Heart left ventricle (tissue), 16 donors: ENCODE measurements around the gene RPS14. TPM values are rescaled to one million over a fixed set of nuclear protein-coding genes. Genes with fewer than 3 reads are reported as not detected.

Experiments used
- ATAC-seq, 4 donors: fragments of 200-7000 bp; cut with Tn5 transposase; one replicate each; pipeline ENCODE4 v1.9.1; 2020 to 2022; ENCODE audit warnings: moderate library complexity in 4 of 4, mild to moderate bottlenecking in 3 of 4, moderate number of reproducible peaks in 1 of 4
- DNase-seq, 5 donors: peaks; one replicate each; pipeline ENCODE4 v3.0.0-alpha.2; 2020
- H3K27ac ChIP-seq, 12 donors: fragments of 200-600 bp; sonication (generic) in 4 of 12; one replicate each; pipeline versions ENCODE4 v1.5.0 to v1.8.0; 2016 to 2022; ENCODE audit warnings: mild to moderate bottlenecking in 2 of 12
- H3K27me3 ChIP-seq, 9 donors: fragments of 200-600 bp; sonication (generic) in 2 of 9; one replicate each; pipeline versions ENCODE4 v1.5.1 to v1.8.0; 2016 to 2022; ENCODE audit warnings: mild to moderate bottlenecking in 3 of 9
- H3K36me3 ChIP-seq, 9 donors: fragments of 200-600 bp; sonication (generic) in 2 of 9; one replicate each; pipeline versions ENCODE4 v1.5.0 to v1.8.0; 2018 to 2022; ENCODE audit warnings: mild to moderate bottlenecking in 2 of 9
- H3K4me1 ChIP-seq, 12 donors: fragments of 200-600 bp; sonication (generic) in 4 of 12; one replicate each; pipeline versions ENCODE4 v1.5.0 to v1.8.0; 2016 to 2022; ENCODE audit warnings: mild to moderate bottlenecking in 3 of 12
- H3K4me3 ChIP-seq, 12 donors: fragments of 200-600 bp; sonication (generic) in 4 of 12; one replicate each; pipeline versions ENCODE4 v1.5.0 to v1.8.0; 2017 to 2022; ENCODE audit warnings: mild to moderate bottlenecking in 9 of 12, moderate library complexity in 4 of 12
- H3K9me3 ChIP-seq, 12 donors: fragments of 200-600 bp; sonication (generic) in 4 of 12; one replicate each; pipeline versions ENCODE4 v1.5.0 to v1.8.0; 2016 to 2022; ENCODE audit warnings: mild to moderate bottlenecking in 1 of 12
- POLR2A ChIP-seq, 2 donors: fragments of 450-650 bp; IDR thresholded peaks; one replicate each; pipeline ENCODE4 v1.6.1; 2017; ENCODE audit warnings: antibody characterized with exemption in 2 of 2, mild to moderate bottlenecking in 2 of 2, moderate library complexity in 2 of 2
- WGBS, 4 donors: extraction: QIAGEN DNeasy Blood & Tissue Kit in 2 of 4; methylation state at CpG; one replicate each; pipeline versions ENCODE4 v1.1.5 to v1.1.7; 2013 to 2018; 5-methylcytosine and 5-hydroxymethylcytosine counted together
- intact Hi-C, 10 donors: fragments of 100-400 bp; cut with DNase I; formaldehyde crosslinking; loops; one replicate each; pipeline versions ENCODE4 v1.11.1 to v1.14.2; 2022
- polyA plus RNA-seq, 2 donors: library from polyadenylated mRNA; stranded (reverse); fragments of 200-250 nt; gene quantifications; one replicate each; pipeline ENCODE4 v1.2.3, GENCODE V29; 2013
- total RNA-seq, 9 donors: library from RNA; depleted of rRNA in 2 of 9; stranded (reverse); fragments of >200 nt in 2 of 9; fragmentation: NEBNext Ultra II Directional in 3 of 9; extraction: Animal tissue kit (Norgen Biotek cat#: 25700) in 3 of 9; gene quantifications; one replicate each; pipeline versions ENCODE4 v1.1.0 to v1.2.4, GENCODE V29; 2016 to 2023
- TF ChIP-seq, protein P1 (sequence below), 12 donors: fragments of 200-600 bp; sonication (generic) in 4 of 12; IDR thresholded peaks; one replicate each; pipeline versions ENCODE4 v1.5.0 to v1.8.0; 2018 to 2022; ENCODE audit warnings: antibody characterized with exemption in 12 of 12, mild to moderate bottlenecking in 5 of 12
- donor health status: ischemic (EF 13 %, LVEDD 7.1; RV severe dilation, severe dysfunction).
- donor health status: healthy with polysubstance abuse.
- donor health status: DM: no; HTN: yes; CAD: no.
- donor health status: DM: no; HTN: no; CAD: no.
- donor health status: ischemic (EF 25% LVEDD 6.9; RV normal size, moderate dysfunction).
- donor health status: ischemic (EF 25% LVEDD 5.7; RV mildly dilated, moderate dysfunction).
- donor health status: healthy.
- donor health status: DM: yes; HTN: yes; CAD: no.
- donor health status: ischemic (EF 35%, LVEDD 5.7; RV mildly dilated, moderate dysfunction).
- donor health status: nonischemic (EF 11% LVEDD 7.7; RV severe dilation, severe dysfunction).
- donor health status: DM: yes; HTN: yes; CAD: no.
- donor health status: PGD.
- donor health status: ischemic (EF 29% LVEDD 5.4; RV normal size, mild dysfunction).
- donor health status: nonischemic (EF 23%, LVEDD 6.1; RV moderate dilation, normal function).

Gene RPS14
- total and polyA plus RNA-seq, 11 donors = 1,031 to 3,474 (median 1,358) TPM

DNA sequence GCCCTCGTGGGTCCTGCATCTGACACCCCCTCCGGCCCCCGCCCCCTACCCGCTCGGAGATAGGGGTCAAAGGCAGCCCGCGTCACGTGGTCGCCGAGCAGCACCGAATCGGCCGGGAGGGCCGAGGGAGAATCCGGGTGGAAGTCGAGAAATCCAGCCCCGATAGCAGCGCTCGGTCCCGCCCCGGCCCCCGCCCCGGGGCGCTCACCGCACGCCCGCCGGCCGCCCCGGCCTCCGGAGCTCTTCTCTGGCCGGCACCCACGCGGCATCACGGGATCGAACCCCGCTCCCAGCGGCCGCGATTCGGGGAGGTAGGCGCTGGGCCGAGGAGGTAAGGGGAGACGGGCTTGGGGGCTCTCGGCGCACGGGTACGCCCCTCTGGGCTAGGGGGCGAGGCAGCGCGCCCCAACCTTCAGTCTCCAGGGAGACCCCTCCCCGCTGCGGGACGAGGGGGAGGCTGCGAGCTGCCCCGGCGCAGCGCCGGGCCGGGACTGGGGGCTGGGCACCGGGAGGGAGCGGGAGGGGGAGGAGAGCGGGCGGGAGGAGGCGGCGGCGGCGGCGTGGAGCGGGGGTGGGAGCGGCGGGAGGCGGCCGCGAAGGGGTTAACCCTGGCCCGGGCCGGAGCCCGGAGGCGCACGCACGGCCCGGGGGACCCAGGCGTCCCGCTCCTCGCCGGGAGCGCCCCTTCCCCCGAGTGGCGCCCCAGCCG is 36.3 kb upstream of the RPS14 start:
- intact Hi-C loops = loop anchor here in 9 of 10 donors (1.0 to 10.0 kb wide), 6 partner anchors 34 to 59 kb away; no protein-coding TSS in a partner anchor
- Histone ChIP-seq H3K4me3 (peak overlapping the region; percentile 70 to 100 (median 97)), H3K9me3 (no peaks in the 10 kb centered on the region), H3K4me1 (peaks cover 23 to 52% (median 45%) of the 10 kb centered on the region in 12 donors), H3K36me3 (peaks cover 0 to 7% (median 0%) of the 10 kb centered on the region in 9 donors), H3K27me3 (no peaks in the 10 kb centered on the region), H3K27ac (peak overlapping the region; percentile 94 to 100 (median 97))
- TF ChIP-seq, protein P1, sequence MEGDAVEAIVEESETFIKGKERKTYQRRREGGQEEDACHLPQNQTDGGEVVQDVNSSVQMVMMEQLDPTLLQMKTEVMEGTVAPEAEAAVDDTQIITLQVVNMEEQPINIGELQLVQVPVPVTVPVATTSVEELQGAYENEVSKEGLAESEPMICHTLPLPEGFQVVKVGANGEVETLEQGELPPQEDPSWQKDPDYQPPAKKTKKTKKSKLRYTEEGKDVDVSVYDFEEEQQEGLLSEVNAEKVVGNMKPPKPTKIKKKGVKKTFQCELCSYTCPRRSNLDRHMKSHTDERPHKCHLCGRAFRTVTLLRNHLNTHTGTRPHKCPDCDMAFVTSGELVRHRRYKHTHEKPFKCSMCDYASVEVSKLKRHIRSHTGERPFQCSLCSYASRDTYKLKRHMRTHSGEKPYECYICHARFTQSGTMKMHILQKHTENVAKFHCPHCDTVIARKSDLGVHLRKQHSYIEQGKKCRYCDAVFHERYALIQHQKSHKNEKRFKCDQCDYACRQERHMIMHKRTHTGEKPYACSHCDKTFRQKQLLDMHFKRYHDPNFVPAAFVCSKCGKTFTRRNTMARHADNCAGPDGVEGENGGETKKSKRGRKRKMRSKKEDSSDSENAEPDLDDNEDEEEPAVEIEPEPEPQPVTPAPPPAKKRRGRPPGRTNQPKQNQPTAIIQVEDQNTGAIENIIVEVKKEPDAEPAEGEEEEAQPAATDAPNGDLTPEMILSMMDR (IDR thresholded peaks at IDR 0.05) = peak in 1 of 12 donors; percentile 21
- no peak for TF ChIP-seq POLR2A (IDR thresholded peaks at IDR 0.05)
- ATAC-seq (peak in 3 of 4 donors; percentile 23 to 58 (median 56)), DNase-seq (peak; percentile 73 to 86 (median 77))
- WGBS, 4 donors = 0% methylated on average over 13 to 89 of the region's 90 CpGs

DNA sequence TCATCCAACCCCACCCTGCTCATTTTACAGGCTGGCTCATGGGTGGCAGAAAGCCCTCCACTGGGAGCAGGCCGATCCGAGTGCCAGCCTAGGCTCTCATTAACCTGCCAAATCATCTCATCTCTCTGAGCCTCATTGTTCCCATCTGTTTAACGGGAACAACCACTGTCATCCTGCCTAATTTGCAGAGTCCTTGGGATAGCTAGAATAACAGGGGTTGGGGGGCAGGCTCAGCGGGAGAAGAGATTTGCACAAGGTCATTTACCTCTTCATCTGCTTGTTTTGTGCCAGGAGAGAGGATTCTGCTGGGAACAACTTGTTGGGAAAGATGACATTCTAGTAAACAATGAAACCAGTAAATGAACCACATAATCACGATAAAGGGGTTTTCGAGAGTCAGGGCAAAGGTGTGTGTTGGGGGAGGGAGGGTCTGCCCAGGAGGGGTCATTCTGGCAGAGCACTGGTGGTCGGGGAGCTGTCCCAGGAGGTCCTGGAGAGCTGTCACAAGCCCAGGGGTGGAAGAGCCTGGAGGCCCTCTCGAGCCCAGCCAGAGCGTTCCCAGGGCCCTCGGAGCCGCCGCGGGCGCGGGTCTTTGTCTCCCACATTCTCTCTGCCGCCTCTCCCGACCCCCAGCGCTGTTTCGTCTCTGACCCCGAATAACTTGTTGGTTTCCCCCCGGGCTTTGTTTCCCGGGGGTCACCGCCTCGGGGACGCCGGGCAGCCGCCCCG is 35.6 kb upstream of the RPS14 start:
- TF ChIP-seq, protein P1 (IDR thresholded peaks at IDR 0.05) = no peak
- TF ChIP-seq POLR2A (IDR thresholded peaks at IDR 0.05) = no peak
- ATAC-seq = no peak

DNA sequence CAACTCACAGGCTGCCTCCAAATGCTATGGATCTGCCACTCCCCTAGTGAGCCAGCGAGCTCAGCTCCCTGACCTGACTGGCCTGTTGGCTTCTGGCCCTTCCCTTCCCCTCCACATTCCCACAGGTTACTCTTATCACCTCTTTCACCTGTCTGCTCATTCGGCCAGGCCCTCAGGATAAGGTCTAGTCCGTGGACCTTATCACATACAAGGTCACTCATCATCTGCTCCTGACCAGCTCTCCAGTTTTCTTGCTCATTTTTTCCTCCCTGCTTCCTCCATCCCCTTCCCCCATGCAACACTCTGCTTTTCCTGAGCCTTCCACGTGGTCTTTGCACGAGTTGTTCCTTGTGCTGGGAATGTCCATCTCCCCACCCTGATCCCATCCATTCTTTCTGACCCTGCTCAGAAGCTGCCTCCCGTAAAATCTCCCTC is 32.5 kb upstream of the RPS14 start:
- intact Hi-C loops = loop anchor here in 1 of 10 donors (10.0 kb wide), 1 partner anchor 63 kb away; no protein-coding TSS in a partner anchor
- WGBS, 4 donors = 55 to 70% (median 63%) methylated on average over 6 of the region's 6 CpGs
- no peaks in the 10 kb centered on the region for H3K36me3 ChIP-seq
- H3K9me3 ChIP-seq = no peaks in the 10 kb centered on the region
- no peak overlapping the region for H3K27ac ChIP-seq
- no peaks in the 10 kb centered on the region for H3K27me3 ChIP-seq
- H3K4me1 ChIP-seq = peaks cover 0 to 22% (median 6%) of the 10 kb centered on the region in 12 donors
- DNase-seq (no peak), ATAC-seq (no peak)
- no peak overlapping the region for H3K4me3 ChIP-seq
- TF ChIP-seq, protein P1 (IDR thresholded peaks at IDR 0.05) = no peak
- no peak for TF ChIP-seq POLR2A (IDR thresholded peaks at IDR 0.05)

More for the DNA sequence above, 35.6 kb upstream of the RPS14 start:
- 13 to 23% (median 15%) methylated on average over 21 to 28 of the region's 28 CpGs for WGBS, 4 donors
- Histone ChIP-seq H3K36me3 (peaks cover 0 to 3% (median 0%) of the 10 kb centered on the region in 9 donors), H3K27me3 (no peaks in the 10 kb centered on the region), H3K4me1 (peaks cover 19 to 45% (median 37%) of the 10 kb centered on the region in 12 donors), H3K4me3 (peak overlapping the region; percentile 70 to 100 (median 97)), H3K27ac (peak overlapping the region; percentile 94 to 100 (median 97)), H3K9me3 (no peaks in the 10 kb centered on the region)
- no peak for DNase-seq
- intact Hi-C loops = loop anchor here in 9 of 10 donors (1.0 to 10.0 kb wide), 5 partner anchors 33 to 60 kb away; no protein-coding TSS in a partner anchor

DNA sequence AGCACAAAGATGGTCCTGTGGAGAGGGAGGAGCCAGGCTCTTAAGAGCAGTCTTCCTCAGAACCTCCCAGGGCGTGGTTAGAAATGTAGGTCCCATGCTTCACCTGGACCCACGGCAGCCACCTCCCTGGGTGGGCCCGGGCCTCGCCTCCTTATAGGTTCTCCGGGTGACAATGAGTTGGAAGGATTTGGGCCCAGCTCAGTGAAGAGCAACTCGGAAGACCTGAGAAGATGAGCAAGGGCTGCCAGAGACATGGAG is 32.1 kb upstream of the RPS14 start:
- H3K27me3 ChIP-seq = no peaks in the 10 kb centered on the region
- H3K4me3 ChIP-seq = no peak overlapping the region
- no peak for DNase-seq
- 91 to 93% (median 92%) methylated on average over 6 of the region's 6 CpGs for WGBS, 4 donors
- TF ChIP-seq POLR2A (IDR thresholded peaks at IDR 0.05) = no peak
- TF ChIP-seq, protein P1 (IDR thresholded peaks at IDR 0.05) = no peak
- H3K4me1 ChIP-seq = peaks cover 0 to 22% (median 5%) of the 10 kb centered on the region in 12 donors
- H3K27ac ChIP-seq = no peak overlapping the region
- intact Hi-C loops = loop anchor here in 1 of 10 donors (10.0 kb wide), 1 partner anchor 63 kb away; no protein-coding TSS in a partner anchor
- no peaks in the 10 kb centered on the region for H3K36me3 ChIP-seq
- ATAC-seq = no peak
- no peaks in the 10 kb centered on the region for H3K9me3 ChIP-seq
